Memory B cell (primary cell): ENCODE data around the gene AWAT1.
"Not testable (repeated sequence)": the region's sequence is repeated elsewhere in the genome, so short reads cannot be mapped to it uniquely, and the experiment has no call there.

Source experiments
- ATAC-seq: fragments of 150-1000 bp; cut with Tn5 transposase; 2 replicates; pipeline ENCODE4 v1.10.0; 2021; ENCODE audit warnings: low read depth, mild to moderate bottlenecking, moderate library complexity
- DNase-seq, 2 donors: peaks; one replicate each; pipeline ENCODE4 v3.0.0; 2022; ENCODE audit warnings: low spot score in 2 of 2
- H3K27ac Mint-ChIP-seq: one replicate; pipeline ENCODE4 v1.8.0; 2022; ENCODE audit warnings: mild to moderate bottlenecking, moderate library complexity, mixed read lengths
- H3K27me3 Mint-ChIP-seq: one replicate; pipeline ENCODE4 v1.8.0; 2022; ENCODE audit warnings: mixed read lengths
- H3K36me3 Mint-ChIP-seq: one replicate; pipeline ENCODE4 v1.8.0; 2022; ENCODE audit warnings: mild to moderate bottlenecking, mixed read lengths
- H3K4me1 Mint-ChIP-seq: one replicate; pipeline ENCODE4 v1.8.0; 2022; ENCODE audit warnings: mixed read lengths
- H3K4me3 Mint-ChIP-seq: one replicate; pipeline ENCODE4 v1.8.0; 2022; ENCODE audit warnings: mild to moderate bottlenecking, moderate library complexity, mixed read lengths
- H3K9me3 Mint-ChIP-seq: one replicate; pipeline ENCODE4 v1.8.0; 2022; ENCODE audit warnings: mixed read lengths

The AWAT1 gene

GRCh38 chrX:70234355-70234754, at the start of gene AWAT1:
AWAT1 (plus strand) TSS chrX:70234655; CDS start chrX:70234696, 41 bp downstream.
- peaks cover 2% of the 10 kb centered on the region for H3K36me3 Mint-ChIP-seq
- ATAC-seq (no peak), DNase-seq (no peak)
- no peaks in the 10 kb centered on the region for H3K9me3 Mint-ChIP-seq
- no peak within 1 kb of the TSS for H3K4me3 Mint-ChIP-seq
- H3K27me3 Mint-ChIP-seq = no peaks in the 10 kb centered on the region
- H3K27ac Mint-ChIP-seq = no peak within 1 kb of the TSS
- no peaks in the 10 kb centered on the region for H3K4me1 Mint-ChIP-seq

- no peak overlapping the region for H3K4me3 Mint-ChIP-seq
- ATAC-seq (no peak), DNase-seq (no peak)
- peaks cover 11% of the 10 kb centered on the region for H3K36me3 Mint-ChIP-seq
- no peaks in the 10 kb centered on the region for H3K4me1 Mint-ChIP-seq
- peaks cover 9% of the 10 kb centered on the region for H3K9me3 Mint-ChIP-seq
- no peak overlapping the region for H3K27ac Mint-ChIP-seq
- H3K27me3 Mint-ChIP-seq = peaks cover 6% of the 10 kb centered on the region
These were observed 44.2 kb upstream of the AWAT1 start for GRCh38 chrX:70190225-70190624.

DNA sequence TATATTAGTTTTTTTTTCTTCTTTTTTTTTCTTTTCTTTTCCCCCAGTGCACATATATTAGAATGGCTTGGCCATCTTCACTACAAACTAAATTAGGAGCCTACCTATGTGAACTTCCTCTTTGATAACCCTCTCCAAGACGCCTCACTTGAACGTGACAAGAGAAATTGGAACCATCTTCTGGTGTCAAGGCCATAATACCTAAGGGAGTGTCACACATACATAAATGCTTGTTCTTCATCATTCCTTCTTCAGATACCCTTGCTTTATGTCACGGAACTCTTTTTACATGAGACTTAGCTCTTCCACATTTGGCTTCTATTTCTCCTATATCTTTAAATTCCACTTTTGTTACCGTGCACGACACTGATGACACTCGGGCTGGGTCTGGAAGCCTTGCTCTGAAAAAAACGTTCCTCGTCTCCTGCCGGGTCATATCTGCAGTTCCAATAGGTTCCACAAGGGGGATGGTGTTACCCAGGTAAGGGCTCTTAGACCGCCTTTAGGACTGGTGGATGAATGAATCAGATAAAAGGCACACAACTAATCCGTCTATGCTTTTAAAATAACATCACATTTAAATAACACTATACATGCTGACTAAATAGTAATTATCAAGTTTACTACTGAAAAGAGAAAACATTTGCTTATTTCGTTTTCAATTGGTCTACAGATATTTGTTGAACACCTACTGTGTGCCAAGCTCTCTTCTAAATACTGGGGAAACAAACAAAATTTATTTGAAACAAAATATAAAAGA, 37.3 kb upstream of the AWAT1 start:
- Mint-ChIP-seq H3K36me3 (no peaks in the 10 kb centered on the region), H3K9me3 (no peaks in the 10 kb centered on the region), H3K4me3 (peak overlapping the region; percentile 63), H3K27ac (peak overlapping the region; percentile 10), H3K27me3 (peaks cover 2% of the 10 kb centered on the region), H3K4me1 (peaks cover 5% of the 10 kb centered on the region)
- DNase-seq (peak; percentile 53 to 59), ATAC-seq (peak; percentile 71)

- peaks cover 2% of the 10 kb centered on the region for H3K36me3 Mint-ChIP-seq
- no peak overlapping the region for H3K4me3 Mint-ChIP-seq
- ATAC-seq (no peak), DNase-seq (no peak)
- peaks cover 5% of the 10 kb centered on the region for H3K4me1 Mint-ChIP-seq
- no peaks in the 10 kb centered on the region for H3K9me3 Mint-ChIP-seq
- H3K27ac Mint-ChIP-seq = no peak overlapping the region
- H3K27me3 Mint-ChIP-seq = peaks cover 6% of the 10 kb centered on the region
These were observed 32.7 kb upstream of the AWAT1 start for GRCh38 chrX:70201732-70202131.

- no peak for DNase-seq
- H3K4me3 Mint-ChIP-seq = no peak overlapping the region
- no peak overlapping the region for H3K27ac Mint-ChIP-seq
- peaks cover 2% of the 10 kb centered on the region for H3K9me3 Mint-ChIP-seq
- no peak for ATAC-seq
- no peaks in the 10 kb centered on the region for H3K36me3 Mint-ChIP-seq
- H3K27me3 Mint-ChIP-seq = peaks cover 3% of the 10 kb centered on the region
- no peaks in the 10 kb centered on the region for H3K4me1 Mint-ChIP-seq
These were observed 26.0 kb upstream of the AWAT1 start for GRCh38 chrX:70208479-70208878.

- H3K9me3 Mint-ChIP-seq, DNase-seq, ATAC-seq: not testable (repeated sequence)
These were observed 24.9 kb upstream of the AWAT1 start for GRCh38 chrX:70209570-70209969.

DNA sequence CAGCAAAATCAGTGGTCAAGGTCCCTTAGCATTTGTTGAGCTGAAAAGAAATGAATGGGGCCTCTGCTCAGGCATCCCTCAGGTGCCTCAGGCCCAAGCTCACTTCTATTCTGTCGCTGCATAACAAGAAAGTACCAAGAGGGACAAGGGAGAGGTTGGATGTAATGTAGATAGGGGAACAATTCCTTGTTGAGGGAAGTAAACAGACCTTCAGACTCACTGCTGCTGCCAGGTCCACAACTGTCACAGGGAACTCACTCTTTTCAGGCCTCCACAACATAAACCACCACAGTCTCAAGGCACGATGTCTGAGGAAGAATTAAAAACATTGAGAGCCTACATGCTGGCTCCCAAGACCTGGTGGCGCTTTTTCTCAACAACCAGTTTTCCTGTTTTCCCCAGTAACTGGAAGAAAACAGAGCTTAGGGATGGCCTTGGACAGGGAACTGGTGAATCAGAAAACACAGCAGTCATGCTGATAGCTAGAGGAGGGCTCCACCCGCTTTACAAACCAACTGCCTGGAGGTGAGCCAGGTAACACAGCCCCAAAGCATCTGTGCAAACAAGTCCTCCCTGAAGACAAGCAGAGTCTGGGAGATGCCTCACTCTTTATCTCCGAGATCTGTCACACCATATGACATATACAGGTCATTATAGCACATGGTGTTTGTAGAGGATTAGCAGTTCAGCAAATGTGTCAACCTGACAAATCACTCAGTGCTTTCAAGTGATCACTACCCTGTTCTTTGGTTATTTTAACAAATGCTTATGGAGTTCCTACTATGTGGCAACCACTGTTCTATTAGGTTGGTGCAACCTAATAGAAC, 14.3 kb upstream of the AWAT1 start:
- DNase-seq = no peak
- H3K36me3 Mint-ChIP-seq = no peaks in the 10 kb centered on the region

More at GRCh38 chrX:70209570-70209969, 24.9 kb upstream of the AWAT1 start:
- H3K27ac Mint-ChIP-seq, H3K4me1 Mint-ChIP-seq, H3K36me3 Mint-ChIP-seq, H3K27me3 Mint-ChIP-seq, H3K4me3 Mint-ChIP-seq: not testable (repeated sequence)

DNA sequence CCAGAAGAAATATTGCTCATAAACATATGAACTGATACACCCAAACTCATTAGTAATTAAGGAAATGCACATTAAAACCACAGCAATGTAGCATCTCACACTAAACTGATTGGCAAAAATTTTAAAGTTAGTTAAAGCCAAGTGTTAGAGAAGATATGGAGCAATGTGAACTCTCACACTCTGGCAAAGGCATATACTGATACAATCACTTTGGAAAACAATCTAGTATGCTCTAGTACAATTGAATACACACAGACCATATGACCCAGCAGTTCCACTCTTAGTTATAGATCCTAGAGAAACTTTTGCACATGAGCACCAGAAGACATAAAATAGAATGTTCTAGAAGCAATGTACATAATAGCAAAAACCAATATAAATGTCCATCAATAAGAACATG, 8.4 kb upstream of the AWAT1 start:
- Mint-ChIP-seq H3K27ac (no peak overlapping the region), H3K4me3 (no peak overlapping the region), H3K4me1 (no peaks in the 10 kb centered on the region), H3K27me3 (no peaks in the 10 kb centered on the region), H3K36me3 (no peaks in the 10 kb centered on the region), H3K9me3 (no peaks in the 10 kb centered on the region)
- DNase-seq = no peak
- no peak for ATAC-seq

More for the DNA sequence above, 14.3 kb upstream of the AWAT1 start:
- Mint-ChIP-seq H3K4me3 (no peak overlapping the region), H3K9me3 (no peaks in the 10 kb centered on the region), H3K27ac (no peak overlapping the region), H3K4me1 (no peaks in the 10 kb centered on the region), H3K27me3 (no peaks in the 10 kb centered on the region)
- ATAC-seq = no peak

DNA sequence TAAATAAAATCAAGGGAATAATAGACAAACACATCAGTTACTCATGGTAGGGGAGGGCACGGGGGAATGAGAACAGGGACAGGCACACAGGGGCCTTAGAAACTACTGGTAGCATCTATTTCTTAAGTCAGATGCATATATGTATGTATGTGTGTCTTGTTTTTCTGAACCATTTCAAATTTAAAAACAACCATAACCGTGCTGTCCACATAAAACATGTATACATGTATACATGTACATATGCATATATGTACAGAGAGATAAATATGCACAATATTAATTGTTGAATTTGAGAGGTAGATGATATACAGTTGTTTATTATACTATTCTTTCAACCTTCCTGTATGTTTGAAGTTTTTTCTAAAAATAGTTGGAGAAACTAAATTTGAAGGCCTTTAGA, 7.8 kb upstream of the AWAT1 start:
- DNase-seq = no peak
- no peak for ATAC-seq

GRCh38 chrX:70231666-70232065, 2.8 kb upstream of the AWAT1 start:
- ATAC-seq (no peak), DNase-seq (no peak)
- Mint-ChIP-seq H3K27ac (no peak overlapping the region), H3K4me3 (no peak overlapping the region), H3K36me3 (peaks cover 2% of the 10 kb centered on the region), H3K27me3 (no peaks in the 10 kb centered on the region), H3K9me3 (no peaks in the 10 kb centered on the region), H3K4me1 (no peaks in the 10 kb centered on the region)

More for the DNA sequence above, 7.8 kb upstream of the AWAT1 start:
- Mint-ChIP-seq H3K4me3 (no peak overlapping the region), H3K9me3 (no peaks in the 10 kb centered on the region), H3K4me1 (no peaks in the 10 kb centered on the region), H3K27me3 (no peaks in the 10 kb centered on the region), H3K36me3 (no peaks in the 10 kb centered on the region), H3K27ac (no peak overlapping the region)

DNA sequence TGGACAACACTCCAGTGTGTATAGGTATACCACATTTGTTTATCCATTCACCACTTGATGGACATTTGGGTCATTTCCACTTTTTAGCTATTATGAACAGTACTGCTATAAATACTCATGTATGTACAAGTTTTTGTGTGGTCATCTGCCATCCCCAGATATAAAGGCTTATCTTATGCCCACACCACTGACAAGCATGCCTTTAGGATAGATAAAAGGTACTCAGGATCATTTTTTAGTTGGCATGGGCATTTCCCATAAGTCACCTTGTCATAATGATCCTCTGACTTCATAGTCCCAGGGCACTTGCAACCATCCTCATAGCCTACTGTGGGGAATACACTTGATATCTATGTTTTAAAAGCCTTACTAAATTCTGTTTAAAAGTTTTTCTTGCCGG, 6.3 kb downstream of the AWAT1 start:
- ATAC-seq (no peak), DNase-seq (no peak)
- Mint-ChIP-seq H3K36me3 (no peaks in the 10 kb centered on the region), H3K4me3 (no peak overlapping the region), H3K4me1 (no peaks in the 10 kb centered on the region), H3K27ac (no peak overlapping the region), H3K9me3 (no peaks in the 10 kb centered on the region), H3K27me3 (no peaks in the 10 kb centered on the region)

DNA sequence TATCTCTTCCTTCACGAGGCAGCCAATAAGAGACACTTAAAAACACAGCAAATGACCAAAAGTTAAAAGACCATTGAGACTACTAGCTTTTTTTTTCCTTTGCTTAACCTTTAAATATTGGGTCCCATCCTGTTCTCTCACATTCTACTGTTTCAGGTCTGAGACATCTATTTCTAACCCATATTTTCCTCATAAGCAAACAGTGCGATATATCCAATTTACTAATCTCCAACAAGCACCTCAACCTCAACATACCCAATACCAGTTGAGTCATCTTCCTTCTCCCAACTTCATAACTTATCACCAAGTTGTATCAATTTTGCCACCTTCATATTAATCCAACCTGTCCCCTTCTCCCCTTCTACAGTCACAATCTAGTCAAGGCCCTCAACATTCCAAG, 7.0 kb downstream of the AWAT1 start:
- Mint-ChIP-seq H3K9me3 (no peaks in the 10 kb centered on the region), H3K4me1 (no peaks in the 10 kb centered on the region), H3K4me3 (no peak overlapping the region), H3K27me3 (no peaks in the 10 kb centered on the region), H3K27ac (no peak overlapping the region), H3K36me3 (no peaks in the 10 kb centered on the region)
- no peak for DNase-seq
- ATAC-seq = no peak

DNA sequence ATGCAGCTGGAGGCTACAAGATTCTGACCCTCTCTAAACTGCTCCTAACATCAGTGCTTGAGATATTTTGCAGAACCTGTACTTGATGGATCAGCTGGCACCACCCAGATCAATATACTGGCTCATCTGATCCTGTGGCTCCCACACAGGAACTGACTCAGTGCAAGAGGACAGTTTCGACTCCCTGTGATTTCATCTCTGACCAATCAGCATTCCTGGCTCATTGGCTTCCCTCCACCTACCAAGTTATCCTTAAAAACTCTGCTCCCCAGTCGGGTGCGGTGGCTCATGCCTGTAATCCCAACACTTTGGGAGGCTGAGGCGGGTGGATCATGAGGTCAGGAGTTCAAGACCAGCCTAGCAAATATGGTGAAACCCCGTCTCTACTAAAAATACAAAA, 9.1 kb downstream of the AWAT1 start:
- not testable (repeated sequence) for H3K9me3 Mint-ChIP-seq

GRCh38 chrX:70244881-70245280, 10.4 kb downstream of the AWAT1 start:
- DNase-seq = no peak
- Mint-ChIP-seq H3K4me1 (no peaks in the 10 kb centered on the region), H3K4me3 (no peak overlapping the region), H3K27ac (no peak overlapping the region), H3K27me3 (no peaks in the 10 kb centered on the region), H3K9me3 (no peaks in the 10 kb centered on the region), H3K36me3 (no peaks in the 10 kb centered on the region)
- no peak for ATAC-seq

More for the DNA sequence above, 9.1 kb downstream of the AWAT1 start:
- H3K27ac Mint-ChIP-seq, H3K4me1 Mint-ChIP-seq, DNase-seq, H3K36me3 Mint-ChIP-seq, H3K4me3 Mint-ChIP-seq, ATAC-seq, H3K27me3 Mint-ChIP-seq: not testable (repeated sequence)
